Tibial nerve (tissue), 4 donors: ENCODE data around the gene CLPSL1. TPM values are rescaled to one million over a fixed set of nuclear protein-coding genes. Genes with fewer than 3 reads are reported as not detected.

Experiments used
- DNase-seq, 2 donors: peaks; one replicate each; pipeline ENCODE4 v3.0.0-alpha.2; 2019; ENCODE audit warnings: low spot score in 2 of 2
- H3K27ac ChIP-seq, 4 donors: fragments of 200-600 bp; sonication (generic) in 3 of 4; one replicate each; pipeline ENCODE4 v1.5.1; 2017 to 2019; ENCODE audit warnings: mild to moderate bottlenecking in 1 of 4
- H3K27me3 ChIP-seq, 2 donors: fragments of 200-600 bp; sonication (generic) in 1 of 2; one replicate each; pipeline versions ENCODE4 v1.5.1 to v1.6.0; 2017 to 2019
- H3K36me3 ChIP-seq, 3 donors: fragments of 200-600 bp; sonication (generic); one replicate each; pipeline ENCODE4 v1.5.1; 2018 to 2019
- H3K4me1 ChIP-seq, 4 donors: fragments of 200-600 bp; sonication (generic) in 3 of 4; one replicate each; pipeline ENCODE4 v1.5.1; 2017 to 2019
- H3K4me3 ChIP-seq, 4 donors: fragments of 200-600 bp; sonication (generic) in 3 of 4; one replicate each; pipeline ENCODE4 v1.5.1; 2017 to 2019; ENCODE audit warnings: mild to moderate bottlenecking in 1 of 4, moderate library complexity in 1 of 4
- H3K9me3 ChIP-seq, 4 donors: fragments of 200-600 bp; sonication (generic) in 3 of 4; one replicate each; pipeline ENCODE4 v1.5.1; 2017 to 2019
- CTCF ChIP-seq, 5 experiments: fragments of 200-600 bp in 3 of 5; fragments of 450-650 bp in 2 of 5; sonication (generic) in 3 of 5; IDR thresholded peaks; one replicate each; pipeline ENCODE4 v1.5.1; 2016 to 2019; ENCODE audit warnings: antibody characterized with exemption in 5 of 5, mild to moderate bottlenecking in 3 of 5, moderate library complexity in 2 of 5
- EP300 ChIP-seq, 2 donors: sonication (generic); formaldehyde crosslinking; IDR thresholded peaks; one replicate each; pipeline ENCODE4 v1.6.1; 2017; ENCODE audit warnings: antibody characterized with exemption in 2 of 2, mild to moderate bottlenecking in 1 of 2
- POLR2A ChIP-seq, 2 donors: fragments of 450-650 bp; IDR thresholded peaks; one replicate each; pipeline ENCODE4 v1.6.1; 2017; ENCODE audit warnings: antibody characterized with exemption in 2 of 2, mild to moderate bottlenecking in 2 of 2, moderate library complexity in 2 of 2
- WGBS, 2 donors: methylation state at CpG; one replicate each; pipeline ENCODE4 v1.1.5; 2018; 5-methylcytosine and 5-hydroxymethylcytosine counted together
- total RNA-seq, 4 donors: library from RNA; depleted of rRNA; stranded (reverse); fragments of >200 nt; gene quantifications; one replicate each; pipeline ENCODE4 v1.1.0, GENCODE V29; 2016

The CLPSL1 gene
- total RNA-seq, 4 donors from 2014 or later, result not detected

- Histone ChIP-seq H3K36me3 (no peaks in the 10 kb centered on the region), H3K4me3 (no peak overlapping the region), H3K9me3 (no peaks in the 10 kb centered on the region), H3K27ac (no peak overlapping the region), H3K27me3 (peaks cover 0 to 14% of the 10 kb centered on the region in 2 donors), H3K4me1 (peaks cover 0 to 7% (median 2%) of the 10 kb centered on the region in 4 donors)
- TF ChIP-seq EP300 (IDR thresholded peaks at IDR 0.05) (no peak), CTCF (IDR thresholded peaks at IDR 0.05) (no peak), POLR2A (IDR thresholded peaks at IDR 0.05) (no peak)
- WGBS, 2 donors, result 78 to 81% methylated on average over 3 of the region's 3 CpGs
- no peak for DNase-seq
Observed at GRCh38 chr6:35801148-35801547, 20.3 kb downstream of the CLPSL1 start.

- 16 to 19% methylated on average over 33 of the region's 40 CpGs for WGBS, 2 donors
- no peak for TF ChIP-seq EP300 (IDR thresholded peaks at IDR 0.05)
- TF ChIP-seq POLR2A (IDR thresholded peaks at IDR 0.05), result no peak
- TF ChIP-seq CTCF (IDR thresholded peaks at IDR 0.05), result no peak
- Histone ChIP-seq H3K36me3 (no peaks in the 10 kb centered on the region), H3K9me3 (no peaks in the 10 kb centered on the region), H3K27ac (no peak within 1 kb of the TSS), H3K27me3 (peaks cover 0 to 26% of the 10 kb centered on the region in 2 donors), H3K4me1 (peaks cover 0 to 7% (median 2%) of the 10 kb centered on the region in 4 donors), H3K4me3 (no peak within 1 kb of the TSS)
- DNase-seq, result no peak
Observed at GRCh38 chr6:35804996-35805736, 24.3 kb downstream of the CLPSL1 start, which contains the start of gene LHFPL5. TSS of gene LHFPL5 (plus strand) at chr6:35805352. CDS start at chr6:35805671, 319 bp downstream.

DNA sequence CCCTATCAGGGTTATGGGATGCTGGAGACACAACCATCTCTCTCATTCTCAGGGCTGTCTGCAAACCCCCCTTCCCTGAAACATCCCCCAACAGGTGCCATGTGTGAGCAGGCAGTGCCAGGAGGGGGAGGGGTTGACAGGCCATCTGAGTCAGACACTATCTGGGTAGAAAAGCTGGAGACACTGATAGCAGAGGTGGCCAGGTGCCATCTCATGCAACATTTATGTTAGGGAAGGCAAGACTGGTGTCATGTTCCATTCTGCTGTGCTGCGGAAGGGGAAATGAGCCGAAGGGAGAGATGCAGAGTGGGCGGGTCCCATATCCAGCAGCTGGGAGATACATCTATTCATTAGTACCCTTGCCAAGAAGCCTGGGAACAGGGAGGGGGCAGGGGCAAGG lies 27.9 kb downstream of the CLPSL1 start:
- H3K9me3 ChIP-seq, result no peaks in the 10 kb centered on the region
- H3K27me3 ChIP-seq, result peaks cover 0 to 26% of the 10 kb centered on the region in 2 donors
- DNase-seq, result no peak
- H3K27ac ChIP-seq, result no peak overlapping the region
- TF ChIP-seq CTCF (IDR thresholded peaks at IDR 0.05) (no peak), POLR2A (IDR thresholded peaks at IDR 0.05) (no peak), EP300 (IDR thresholded peaks at IDR 0.05) (no peak)
- 47 to 60% methylated on average over 3 of the region's 3 CpGs for WGBS, 2 donors
- peaks cover 0 to 7% (median 2%) of the 10 kb centered on the region in 4 donors for H3K4me1 ChIP-seq
- no peak overlapping the region for H3K4me3 ChIP-seq
- no peaks in the 10 kb centered on the region for H3K36me3 ChIP-seq

DNA sequence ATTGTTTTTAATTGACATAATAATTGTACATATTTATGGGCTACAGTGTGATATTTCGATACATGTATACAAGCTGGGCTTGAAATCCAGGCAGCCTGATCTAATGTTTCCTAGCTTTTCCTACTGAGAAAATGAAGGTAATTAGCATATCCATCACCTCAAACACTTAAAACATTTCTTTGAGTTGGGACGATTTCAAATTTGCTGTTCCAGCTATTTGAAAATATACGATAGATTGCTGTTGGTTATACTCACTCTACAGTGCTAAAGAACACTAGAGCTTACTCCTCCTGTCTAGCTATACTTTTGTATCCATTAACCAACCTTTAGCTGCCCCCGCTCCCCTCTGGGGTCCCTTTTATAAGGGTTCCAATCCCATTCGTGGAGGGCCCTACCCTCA lies 29.0 kb downstream of the CLPSL1 start:
- peaks cover 0 to 25% of the 10 kb centered on the region in 2 donors for H3K27me3 ChIP-seq
- TF ChIP-seq POLR2A (IDR thresholded peaks at IDR 0.05) (no peak), CTCF (IDR thresholded peaks at IDR 0.05) (no peak), EP300 (IDR thresholded peaks at IDR 0.05) (no peak)
- DNase-seq, result no peak
- H3K4me3 ChIP-seq, result no peak overlapping the region
- peaks cover 0 to 7% (median 2%) of the 10 kb centered on the region in 4 donors for H3K4me1 ChIP-seq
- H3K9me3 ChIP-seq, result no peaks in the 10 kb centered on the region
- no peaks in the 10 kb centered on the region for H3K36me3 ChIP-seq
- 73 to 79% methylated on average over 5 of the region's 5 CpGs for WGBS, 2 donors
- no peak overlapping the region for H3K27ac ChIP-seq

GRCh38 chr6:35810971-35811698 lies 30.3 kb downstream of the CLPSL1 start:
- no peaks in the 10 kb centered on the region for H3K36me3 ChIP-seq
- no peak overlapping the region for H3K27ac ChIP-seq
- peaks cover 0 to 12% of the 10 kb centered on the region in 2 donors for H3K27me3 ChIP-seq
- 65 to 77% methylated on average over 14 of the region's 14 CpGs for WGBS, 2 donors
- H3K4me1 ChIP-seq, result no peaks in the 10 kb centered on the region
- TF ChIP-seq POLR2A (IDR thresholded peaks at IDR 0.05) (no peak), EP300 (IDR thresholded peaks at IDR 0.05) (no peak), CTCF (IDR thresholded peaks at IDR 0.05) (no peak)
- no peak overlapping the region for H3K4me3 ChIP-seq
- DNase-seq, result no peak
- peaks cover 0 to 1% (median 0%) of the 10 kb centered on the region in 4 donors for H3K9me3 ChIP-seq
